ENCODE measurements around the gene PANX3.

DNA sequence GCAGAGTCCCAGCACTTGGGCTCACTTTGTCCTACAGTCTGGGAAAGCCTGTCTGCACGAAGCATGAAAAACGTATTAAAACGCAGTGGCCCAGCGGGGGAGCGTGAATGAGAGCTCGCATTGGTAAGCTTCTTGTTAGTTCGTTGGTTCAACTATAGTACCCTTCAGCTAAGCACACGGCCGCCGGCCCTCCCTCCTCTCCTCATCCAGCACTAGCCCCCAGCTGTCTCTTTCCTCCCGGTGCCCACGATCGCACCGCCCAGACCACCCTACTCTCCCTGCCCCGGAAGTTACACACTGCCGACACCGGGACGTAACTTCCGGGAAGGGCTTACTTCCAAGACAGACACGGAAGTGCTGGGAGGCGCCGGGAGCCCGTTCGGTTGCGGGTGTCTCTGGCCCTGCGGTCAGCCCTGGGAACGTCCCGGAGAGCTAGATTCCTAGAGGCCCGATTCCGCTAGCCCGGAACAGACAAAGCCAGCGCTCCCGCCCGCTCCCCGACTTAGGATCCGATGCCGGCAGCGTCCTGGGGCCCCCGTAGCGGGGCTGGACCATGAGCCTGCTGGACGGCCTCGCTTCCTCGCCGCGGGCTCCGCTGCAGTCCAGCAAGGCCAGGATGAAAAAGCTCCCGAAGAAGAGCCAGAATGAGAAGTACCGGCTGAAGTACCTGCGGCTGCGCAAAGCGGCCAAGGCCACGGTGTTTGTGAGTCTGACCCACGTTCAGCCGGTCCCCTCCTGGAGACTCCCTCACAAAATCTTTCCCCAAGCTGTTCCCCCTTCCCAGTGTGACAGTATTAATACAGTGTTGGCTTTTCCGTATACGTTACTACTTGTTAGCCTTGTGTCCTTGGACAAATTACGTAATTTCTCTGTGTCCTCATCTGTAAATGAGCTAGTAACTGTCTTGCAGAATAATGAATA lies 11.6 kb downstream of the PANX3 start, which contains the start of gene TBRG1:
- TF ChIP-seq EZH2 (IDR thresholded peaks at IDR 0.05; ENCODE audit: low read length) (no peak), CTCF (optimal IDR thresholded peaks at IDR 0.05 in 1 of 3, IDR thresholded peaks at IDR 0.05 in 1 of 3, conservative IDR thresholded peaks at IDR 0.05 in 1 of 3; ENCODE audit: extremely low read depth in 1 of 3, insufficient read depth in 2 of 3, low read length in 3 of 3) (no peak)
